Thyroid gland (tissue), 4 donors: Measurements from ENCODE around the gene AFF2. TPM values are rescaled to one million over a fixed set of nuclear protein-coding genes. Genes with fewer than 3 reads are reported as not detected.

Experiments used
- DNase-seq, 2 donors: peaks; one replicate each; pipeline ENCODE4 v3.0.0-alpha.2; 2019
- H3K27ac ChIP-seq, 3 donors: fragments of 200-600 bp; sonication (generic); 1 replicate in 2 of 3; 2 replicates in 1 of 3; pipeline ENCODE4 v1.5.1; 2016 to 2019; ENCODE audit warnings: mild to moderate bottlenecking in 1 of 3, moderate library complexity in 1 of 3
- H3K27me3 ChIP-seq: fragments of 200-600 bp; sonication (generic); one replicate; pipeline ENCODE4 v1.5.1; 2019
- H3K36me3 ChIP-seq, 2 donors: fragments of 200-600 bp; sonication (generic); one replicate each; pipeline ENCODE4 v1.5.1; 2016 to 2019
- H3K4me1 ChIP-seq, 2 donors: fragments of 200-600 bp; sonication (generic); one replicate each; pipeline ENCODE4 v1.5.1; 2017 to 2019
- H3K4me3 ChIP-seq, 3 donors: fragments of 200-600 bp; sonication (generic); replicated peaks in 1 of 3; 1 replicate in 2 of 3; 2 replicates in 1 of 3; pipeline ENCODE4 v1.5.1; 2016; ENCODE audit warnings: mild to moderate bottlenecking in 1 of 3
- H3K9me3 ChIP-seq: fragments of 200-600 bp; sonication (generic); one replicate; pipeline ENCODE4 v1.5.1; 2017
- CTCF ChIP-seq, 6 experiments: fragments of 200-600 bp in 3 of 6; fragments of 450-650 bp in 3 of 6; sonication (generic) in 3 of 6; IDR thresholded peaks; one replicate each; pipeline ENCODE4 v1.5.1; 2016 to 2019; ENCODE audit warnings: antibody characterized with exemption in 6 of 6, mild to moderate bottlenecking in 2 of 6, inconsistent platforms in 1 of 6, moderate library complexity in 1 of 6
- POLR2A ChIP-seq, 2 donors: fragments of 450-650 bp; IDR thresholded peaks; one replicate each; pipeline ENCODE4 v1.6.1; 2017; ENCODE audit warnings: antibody characterized with exemption in 2 of 2, mild to moderate bottlenecking in 2 of 2, moderate library complexity in 1 of 2
- WGBS, 2 donors: methylation state at CpG; one replicate each; pipeline ENCODE4 v1.1.5; 2017; 5-methylcytosine and 5-hydroxymethylcytosine counted together
- intact Hi-C: fragments of 100-400 bp; cut with DNase I; formaldehyde crosslinking; loops from one replicate; pipeline ENCODE4 v1.15.1; 2023
- total RNA-seq, 4 donors: library from RNA; depleted of rRNA; stranded (reverse); fragments of >200 nt; gene quantifications; one replicate each; pipeline ENCODE4 v1.2.3, GENCODE V29; 2016

Gene AFF2
- total RNA-seq, 4 donors from 2014 or later, result 3.7 to 6.5 (median 4.4) TPM

- intact Hi-C loops, result no loop called here
- Histone ChIP-seq H3K4me3 (no peak overlapping the region), H3K9me3 (no peaks in the 10 kb centered on the region), H3K27ac (no peak overlapping the region), H3K4me1 (no peaks in the 10 kb centered on the region), H3K36me3 (no peaks in the 10 kb centered on the region), H3K27me3 (no peaks in the 10 kb centered on the region)
- WGBS, 2 donors, result 66 to 74% methylated on average over 6 of the region's 6 CpGs
- DNase-seq, result no peak
- TF ChIP-seq CTCF (IDR thresholded peaks at IDR 0.05) (no peak), POLR2A (IDR thresholded peaks at IDR 0.05) (no peak)
These were observed 88.4 kb downstream of the AFF2 start for GRCh38 chrX:148588649-148589310.

DNA sequence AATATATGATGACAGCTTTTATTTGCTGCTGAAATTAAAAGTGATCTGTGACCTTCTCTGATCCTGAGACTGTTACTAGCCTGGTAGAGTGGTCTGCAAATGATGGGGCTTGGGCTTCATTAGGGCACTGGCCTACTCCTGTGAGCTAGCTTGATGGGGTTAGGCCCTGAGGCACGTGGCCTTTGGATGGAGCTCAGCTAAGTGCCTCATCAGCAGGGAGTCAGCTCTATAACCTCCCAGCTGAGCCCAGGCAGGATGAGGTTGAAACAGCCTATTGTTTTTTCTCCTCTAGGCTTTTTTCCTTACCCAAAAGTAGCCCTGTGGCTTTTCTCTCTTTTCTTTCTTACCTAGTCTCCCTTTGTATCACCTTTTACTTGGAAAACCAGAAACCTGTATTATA, 92.2 kb downstream of the AFF2 start:
- intact Hi-C loops, result no loop called here
- Histone ChIP-seq H3K27me3 (no peaks in the 10 kb centered on the region), H3K4me3 (no peak overlapping the region), H3K4me1 (no peaks in the 10 kb centered on the region), H3K36me3 (no peaks in the 10 kb centered on the region), H3K9me3 (no peaks in the 10 kb centered on the region), H3K27ac (no peak overlapping the region)
- DNase-seq, result no peak
- 50% methylated on average over 1 of the region's 1 CpG; no CpG with 5 or more reads in 1 of the 2 donors for WGBS, 2 donors
- TF ChIP-seq POLR2A (IDR thresholded peaks at IDR 0.05), result no peak
- TF ChIP-seq CTCF (IDR thresholded peaks at IDR 0.05), result no peak

GRCh38 chrX:148593146-148593545, 92.7 kb downstream of the AFF2 start:
- WGBS, 2 donors, result 80 to 89% methylated on average over 2 of the region's 2 CpGs
- H3K4me1 ChIP-seq, result no peaks in the 10 kb centered on the region
- DNase-seq, result no peak
- intact Hi-C loops, result no loop called here
- no peaks in the 10 kb centered on the region for H3K27me3 ChIP-seq
- H3K4me3 ChIP-seq, result no peak overlapping the region
- no peaks in the 10 kb centered on the region for H3K9me3 ChIP-seq
- TF ChIP-seq POLR2A (IDR thresholded peaks at IDR 0.05), result no peak
- no peak for TF ChIP-seq CTCF (IDR thresholded peaks at IDR 0.05)
- no peak overlapping the region for H3K27ac ChIP-seq
- no peaks in the 10 kb centered on the region for H3K36me3 ChIP-seq

DNA sequence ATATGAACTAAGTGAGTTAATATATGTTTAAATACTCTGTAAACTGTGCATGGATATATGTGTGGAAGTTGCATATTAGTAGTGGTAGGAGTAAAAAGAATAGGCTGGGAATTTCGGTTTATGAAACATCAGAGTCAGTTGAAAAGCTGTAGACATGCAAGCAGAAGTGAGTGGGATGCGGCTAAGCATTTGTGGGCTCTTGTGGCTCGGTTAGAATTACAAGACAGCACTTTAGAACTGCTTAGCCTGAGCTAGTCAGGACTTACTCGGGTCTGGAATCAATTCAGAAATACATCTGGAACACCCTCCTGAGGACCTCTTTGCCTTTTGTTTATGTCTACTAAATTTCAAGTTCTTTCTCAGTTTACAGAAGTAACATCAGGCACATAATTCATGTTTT, 93.6 kb downstream of the AFF2 start:
- TF ChIP-seq POLR2A (IDR thresholded peaks at IDR 0.05) (no peak), CTCF (IDR thresholded peaks at IDR 0.05) (no peak)
- Histone ChIP-seq H3K27me3 (no peaks in the 10 kb centered on the region), H3K27ac (no peak overlapping the region), H3K4me3 (no peak overlapping the region), H3K9me3 (no peaks in the 10 kb centered on the region), H3K36me3 (no peaks in the 10 kb centered on the region), H3K4me1 (no peaks in the 10 kb centered on the region)
- intact Hi-C loops, result no loop called here
- DNase-seq, result no peak
- WGBS, 2 donors, result 35 to 37% methylated on average over 4 of the region's 4 CpGs

DNA sequence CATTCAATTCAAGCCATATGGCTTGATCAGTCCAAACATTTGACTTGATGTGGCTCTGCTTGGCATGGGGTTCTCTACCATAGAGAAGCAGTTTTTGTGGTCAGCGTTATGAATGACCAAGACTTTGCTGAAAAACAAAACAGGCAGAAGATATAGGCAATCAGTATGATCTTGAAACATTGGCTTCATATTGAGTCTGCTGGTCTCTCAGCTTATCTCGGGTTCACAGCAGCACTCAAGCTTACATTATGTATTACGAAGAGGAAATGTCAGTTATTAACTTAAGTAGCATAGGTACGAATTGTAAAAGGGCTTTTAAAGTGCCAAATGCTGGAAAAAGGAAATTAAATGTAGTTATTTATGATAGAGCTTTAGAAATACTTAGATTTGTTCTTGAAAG, 99.0 kb downstream of the AFF2 start:
- DNase-seq, result no peak
- H3K36me3 ChIP-seq, result no peaks in the 10 kb centered on the region
- TF ChIP-seq CTCF (IDR thresholded peaks at IDR 0.05) (no peak), POLR2A (IDR thresholded peaks at IDR 0.05) (no peak)
- H3K4me1 ChIP-seq, result no peaks in the 10 kb centered on the region
- no peaks in the 10 kb centered on the region for H3K9me3 ChIP-seq
- H3K27ac ChIP-seq, result no peak overlapping the region
- H3K4me3 ChIP-seq, result no peak overlapping the region
- no peaks in the 10 kb centered on the region for H3K27me3 ChIP-seq
- WGBS, 2 donors, result 74 to 82% methylated on average over 4 of the region's 4 CpGs
- intact Hi-C loops, result no loop called here
